GM18526 (cell line): ENCODE data around the gene ZDHHC9.

ENCODE experiments used
- POLR2A ChIP-seq: IDR thresholded peaks from 3 replicates; pipeline ENCODE4 v1.6.1; 2011; ENCODE audit not compliant: insufficient read length; ENCODE audit errors: extremely low read depth

ZDHHC9 gene

GRCh38 chrX:129792586-129793291, 50.9 kb downstream of the ZDHHC9 start:
- no peak for TF ChIP-seq POLR2A

- TF ChIP-seq POLR2A: no peak
These were observed 51.6 kb downstream of the ZDHHC9 start for GRCh38 chrX:129791961-129792570.

DNA sequence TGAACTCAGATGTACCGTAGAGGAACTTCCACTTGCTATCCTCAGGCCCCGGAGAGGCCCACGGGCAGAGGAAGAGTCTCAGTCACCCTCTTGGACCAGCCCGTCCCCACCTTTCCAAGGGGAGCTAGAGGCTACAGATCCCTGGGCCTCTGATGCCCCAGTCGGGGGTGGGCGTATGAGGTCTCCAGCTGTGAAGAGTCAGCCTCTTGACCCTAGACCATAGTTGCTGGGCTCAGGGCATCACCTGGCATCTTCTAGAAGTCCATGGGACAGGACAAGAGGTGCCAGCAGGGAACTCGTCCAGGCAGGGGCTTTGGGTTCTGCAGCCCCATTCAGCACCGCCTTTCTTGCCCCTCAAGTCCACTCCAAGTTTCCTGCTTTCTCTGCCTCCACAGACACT, 52.4 kb downstream of the ZDHHC9 start:
- no peak for TF ChIP-seq POLR2A

DNA sequence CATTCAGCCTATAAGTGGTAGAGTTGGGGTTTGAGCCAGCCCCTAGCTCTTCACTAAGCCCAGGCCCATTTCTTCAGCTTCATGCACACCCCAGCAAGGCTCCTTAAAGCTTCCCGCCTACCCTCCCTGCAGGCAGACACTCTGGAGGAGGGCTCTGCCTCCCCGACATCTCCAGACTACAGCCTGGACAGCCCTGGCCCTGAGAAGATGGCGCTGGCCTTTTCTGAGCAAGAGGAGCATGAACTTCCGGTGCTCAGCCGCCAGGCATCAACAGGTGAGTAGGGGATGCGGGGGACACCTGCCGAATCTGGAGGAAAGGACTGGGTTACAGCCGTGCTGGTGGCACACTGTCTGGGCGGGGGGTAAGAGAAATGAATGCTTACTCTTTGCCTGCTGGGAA, 52.9 kb downstream of the ZDHHC9 start:
- TF ChIP-seq POLR2A: no peak

GRCh38 chrX:129790146-129790545, 53.5 kb downstream of the ZDHHC9 start:
- TF ChIP-seq POLR2A: no peak

- no peak for TF ChIP-seq POLR2A
These were observed 55.2 kb downstream of the ZDHHC9 start for GRCh38 chrX:129788527-129788926.

GRCh38 chrX:129787336-129788055, 56.2 kb downstream of the ZDHHC9 start:
- TF ChIP-seq POLR2A: no peak

DNA sequence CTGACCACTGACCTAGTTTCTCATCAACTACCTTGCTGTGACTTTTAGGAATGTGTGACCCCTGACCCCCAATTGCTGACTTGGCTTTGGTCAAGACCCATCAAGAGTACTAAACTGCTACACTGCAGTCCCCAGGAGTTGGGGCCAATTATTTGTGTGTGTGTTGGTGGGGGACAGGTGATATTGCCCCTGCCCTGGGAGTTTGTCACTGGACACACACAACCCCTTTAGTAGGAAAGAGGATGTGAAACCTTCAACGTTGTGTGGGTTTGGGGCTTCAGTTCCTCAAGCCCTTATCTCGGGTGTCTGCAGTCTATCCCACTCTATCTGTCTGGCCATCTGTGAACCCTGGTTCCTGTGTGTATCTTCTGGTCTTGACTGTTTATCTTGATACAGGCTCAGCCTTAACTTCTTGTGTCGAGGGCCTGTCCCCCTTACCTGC, 57.5 kb downstream of the ZDHHC9 start:
- TF ChIP-seq POLR2A: no peak

DNA sequence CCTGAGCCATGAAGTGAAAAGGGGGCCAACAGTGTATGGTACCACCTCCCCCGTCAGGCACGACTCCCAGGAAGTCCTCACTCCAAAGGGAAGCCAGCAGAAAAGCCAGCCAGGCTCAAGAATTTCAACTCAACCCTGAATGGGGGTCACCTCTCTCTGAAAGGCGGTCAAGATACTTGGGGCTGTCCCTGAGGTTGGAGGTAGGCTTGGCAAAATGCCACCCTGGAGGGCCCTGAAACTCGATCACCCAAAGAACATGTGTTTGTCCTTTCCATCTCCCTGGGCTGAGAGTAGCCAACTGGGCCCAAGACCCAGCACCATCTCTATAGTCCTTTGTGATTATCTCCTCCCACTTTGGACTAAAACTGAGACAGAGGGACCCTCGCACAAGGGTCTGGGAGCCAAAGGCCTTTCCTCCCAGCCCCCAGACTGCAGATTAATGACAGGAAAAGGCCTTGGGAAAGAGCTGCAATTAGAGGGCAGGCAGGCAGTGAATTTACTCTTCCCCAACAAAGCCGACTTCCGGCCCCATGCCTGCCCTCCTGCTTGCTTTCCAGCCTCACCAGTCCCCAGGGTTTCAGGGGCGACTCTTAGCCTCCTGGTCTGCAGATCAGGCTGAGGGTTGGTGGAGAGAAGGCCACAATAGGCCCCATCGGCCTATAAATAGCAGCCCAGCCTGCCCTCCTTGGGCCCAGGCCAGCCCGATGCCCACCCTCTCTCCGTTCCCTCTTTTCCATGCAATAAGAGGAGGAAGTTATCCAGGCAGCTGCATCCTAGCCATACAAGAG, 58.3 kb downstream of the ZDHHC9 start:
- TF ChIP-seq POLR2A: no peak

DNA sequence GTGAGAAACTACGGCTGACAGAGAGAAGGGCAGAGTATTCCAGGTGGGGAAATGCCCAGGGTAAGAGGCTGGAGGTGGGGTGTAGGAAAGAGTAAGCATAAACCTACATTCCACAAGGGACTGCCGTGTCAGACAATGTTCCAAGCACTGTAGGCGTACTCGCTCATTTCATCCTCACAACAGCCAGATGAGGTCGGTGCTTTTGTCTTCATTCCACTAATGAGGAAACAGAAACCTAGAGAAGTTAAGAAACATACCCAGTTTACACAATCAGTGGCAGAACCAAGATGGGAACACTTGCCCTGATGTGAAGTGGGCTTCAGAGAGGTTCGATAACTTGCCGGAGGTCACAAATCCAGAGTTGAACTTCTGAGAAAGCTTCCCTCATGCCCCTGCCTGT, 59.3 kb downstream of the ZDHHC9 start:
- no peak for TF ChIP-seq POLR2A

DNA sequence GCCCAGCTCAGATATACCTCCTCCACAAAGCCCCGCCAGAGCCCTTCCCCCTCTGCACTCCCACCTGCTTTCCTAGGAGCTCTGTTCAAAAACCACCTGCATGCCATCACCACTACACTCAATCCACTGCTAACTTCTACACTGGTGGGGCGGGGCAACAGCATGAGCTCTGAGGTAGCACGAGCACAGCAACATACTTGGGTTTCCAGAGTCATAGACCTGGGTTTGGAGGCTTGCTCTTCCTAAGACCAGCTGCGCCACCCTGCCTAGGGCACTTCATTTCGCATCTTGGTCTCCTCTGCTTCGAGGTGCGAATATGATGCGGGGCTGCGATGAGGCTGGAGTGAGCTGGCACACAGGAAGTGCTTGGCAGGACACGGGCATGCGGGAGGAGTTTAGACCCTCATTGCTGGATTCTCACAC, 60.4 kb downstream of the ZDHHC9 start:
- no peak for TF ChIP-seq POLR2A

- no peak for TF ChIP-seq POLR2A
These were observed 61.0 kb downstream of the ZDHHC9 start for GRCh38 chrX:129782706-129783105.

DNA sequence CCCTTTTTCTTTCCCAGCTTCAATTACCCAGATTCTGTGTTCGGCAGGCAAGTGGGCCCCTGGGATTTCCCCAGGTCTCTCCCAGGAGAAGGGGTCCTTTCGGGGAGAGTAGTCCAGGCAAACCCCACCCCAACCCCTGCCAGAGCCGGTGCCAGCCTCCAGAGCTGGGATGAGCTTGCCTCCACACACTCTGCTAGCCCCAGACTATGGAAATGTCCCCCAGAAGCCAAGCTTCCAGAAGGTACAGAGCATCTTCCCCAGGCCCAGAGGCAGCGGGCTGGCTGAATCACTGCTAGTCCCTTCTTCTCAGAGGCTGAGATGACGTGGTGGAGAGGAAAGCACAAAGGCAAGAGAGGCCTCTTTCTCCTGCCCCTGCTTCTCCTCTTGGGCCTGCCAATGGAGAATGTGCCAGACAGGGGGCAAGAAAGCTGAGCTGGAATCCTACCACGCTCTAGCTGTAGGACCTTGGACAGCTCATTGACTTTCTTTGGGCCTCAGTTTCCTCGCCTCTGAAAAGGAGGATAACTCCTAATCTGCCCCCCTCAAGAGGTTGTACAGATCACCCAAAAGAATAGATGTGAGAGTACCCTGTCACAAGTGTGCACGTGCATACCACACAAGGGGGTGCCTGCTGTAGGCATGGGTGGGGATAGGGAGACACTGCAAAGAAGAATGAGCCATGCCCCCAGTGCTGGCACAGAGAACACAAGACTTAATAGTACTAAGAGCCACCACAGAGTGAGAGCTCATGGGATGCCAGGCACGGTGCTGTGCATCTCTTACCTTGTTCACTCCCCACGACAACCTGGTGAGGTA, 61.8 kb downstream of the ZDHHC9 start:
- no peak for TF ChIP-seq POLR2A

- peak; percentile 62 for TF ChIP-seq POLR2A
These were observed 62.5 kb downstream of the ZDHHC9 start for GRCh38 chrX:129781134-129781672.
